HepG2 (cell line): ENCODE data around the gene VTI1B. TPM values are rescaled to one million over a fixed set of nuclear protein-coding genes. Genes with fewer than 3 reads are reported as not detected.

Source experiments
- ELF1 ChIP-seq: sonication (generic); formaldehyde crosslinking; IDR thresholded peaks from 2 replicates; pipeline ENCODE4 v1.4.0; 2020; ENCODE audit warnings: missing genetic modification reagents
- HBP1 ChIP-seq: IDR thresholded peaks from 2 replicates; pipeline ENCODE4 v1.6.1; 2016; ENCODE audit warnings: low read depth, control low read depth
- NFATC3 ChIP-seq: sonication (generic); formaldehyde crosslinking; IDR thresholded peaks from 2 replicates; pipeline ENCODE4 v1.5.1; 2020; ENCODE audit warnings: mild to moderate bottlenecking, missing genetic modification reagents
- NFKB2 ChIP-seq: sonication (generic); formaldehyde crosslinking; IDR thresholded peaks from 2 replicates; pipeline ENCODE4 v1.4.0; 2020; ENCODE audit warnings: missing genetic modification reagents, borderline replicate concordance
- RBM22 ChIP-seq: fragments of 200-400 bp; formaldehyde crosslinking; optimal IDR thresholded peaks from 2 replicates; pipeline ENCODE3; 2017; ENCODE audit warnings: mild to moderate bottlenecking, low read length, moderate library complexity
- RFX5 ChIP-seq: IDR thresholded peaks from 2 replicates; pipeline ENCODE4 v1.6.1; 2011; ENCODE audit warnings: low read depth, low read length, improper control_type of control experiment
- RFXAP ChIP-seq: sonication (generic); formaldehyde crosslinking; IDR thresholded peaks from 2 replicates; pipeline ENCODE4 v1.4.0; 2020; ENCODE audit warnings: missing genetic modification reagents, borderline replicate concordance
- TCF7 ChIP-seq: sonication (generic); IDR thresholded peaks from 2 replicates; pipeline ENCODE4 v1.6.1; 2016; ENCODE audit warnings: antibody characterized with exemption, low read depth
- ZBTB44 ChIP-seq: sonication (generic); formaldehyde crosslinking; IDR thresholded peaks from 2 replicates; pipeline ENCODE4 v1.4.0; 2020; ENCODE audit warnings: missing genetic modification reagents
- ZNF317 ChIP-seq: sonication (generic); formaldehyde crosslinking; IDR thresholded peaks from 2 replicates; pipeline ENCODE4 v1.5.0; 2020; ENCODE audit warnings: mild to moderate bottlenecking, missing genetic modification reagents
- ZNF589 ChIP-seq: sonication (generic); formaldehyde crosslinking; conservative IDR thresholded peaks from 2 replicates; pipeline ENCODE4 v1.8.0; 2022; ENCODE audit warnings: mild to moderate bottlenecking, moderate library complexity, missing genetic modification reagents
- ZNF746 ChIP-seq: sonication (generic); formaldehyde crosslinking; IDR thresholded peaks from 2 replicates; pipeline ENCODE4 v1.8.0; 2022; ENCODE audit warnings: mild to moderate bottlenecking, missing genetic modification reagents
- polyA plus RNA-seq, 8 experiments: library from polyadenylated mRNA; depleted of rRNA in 3 of 8; stranded (reverse) in 7 of 8; unstranded in 1 of 8; fragments of >200 nt; fragmentation: Illumina TruSeq in 4 of 8; extraction: Trizol in 4 of 8; gene quantifications; 2 replicates each; pipeline versions ENCODE4 v1.2.1 to v1.2.3, GENCODE V29; 2011 to 2016; ENCODE audit warnings: low read depth in 4 of 8, missing spikeins in 1 of 8, mixed read lengths in 1 of 8; ENCODE audit not compliant: insufficient read depth in 1 of 8
- total RNA-seq, 5 experiments: library from RNA; depleted of rRNA; stranded (reverse); fragments of >200 nt; fragmentation: Illumina TruSeq; extraction: Trizol; gene quantifications; 2 replicates each; pipeline ENCODE4 v1.2.3, GENCODE V29; 2016; ENCODE audit warnings: low read depth in 1 of 5
- TF ChIP-seq, protein P1 (sequence below): IDR thresholded peaks from 2 replicates; pipeline ENCODE4 v1.6.1; 2016; ENCODE audit warnings: low read depth, borderline replicate concordance
- TF ChIP-seq, protein P2 (sequence below): sonication (generic); formaldehyde crosslinking; IDR thresholded peaks from 2 replicates; pipeline ENCODE4 v1.5.1; 2020; ENCODE audit warnings: mild to moderate bottlenecking, missing genetic modification reagents, borderline replicate concordance
- TF ChIP-seq, protein P3 (sequence below): sonication (generic); formaldehyde crosslinking; IDR thresholded peaks from 2 replicates; pipeline ENCODE4; 2020; ENCODE audit warnings: missing genetic modification reagents, mild to moderate bottlenecking, borderline replicate concordance

The VTI1B gene
- total and polyA plus RNA-seq, 2 of the 13 experiments (the other 11 are each of a cell fraction or from before 2014, with no cell fraction given) = 39.0 to 103 TPM

DNA sequence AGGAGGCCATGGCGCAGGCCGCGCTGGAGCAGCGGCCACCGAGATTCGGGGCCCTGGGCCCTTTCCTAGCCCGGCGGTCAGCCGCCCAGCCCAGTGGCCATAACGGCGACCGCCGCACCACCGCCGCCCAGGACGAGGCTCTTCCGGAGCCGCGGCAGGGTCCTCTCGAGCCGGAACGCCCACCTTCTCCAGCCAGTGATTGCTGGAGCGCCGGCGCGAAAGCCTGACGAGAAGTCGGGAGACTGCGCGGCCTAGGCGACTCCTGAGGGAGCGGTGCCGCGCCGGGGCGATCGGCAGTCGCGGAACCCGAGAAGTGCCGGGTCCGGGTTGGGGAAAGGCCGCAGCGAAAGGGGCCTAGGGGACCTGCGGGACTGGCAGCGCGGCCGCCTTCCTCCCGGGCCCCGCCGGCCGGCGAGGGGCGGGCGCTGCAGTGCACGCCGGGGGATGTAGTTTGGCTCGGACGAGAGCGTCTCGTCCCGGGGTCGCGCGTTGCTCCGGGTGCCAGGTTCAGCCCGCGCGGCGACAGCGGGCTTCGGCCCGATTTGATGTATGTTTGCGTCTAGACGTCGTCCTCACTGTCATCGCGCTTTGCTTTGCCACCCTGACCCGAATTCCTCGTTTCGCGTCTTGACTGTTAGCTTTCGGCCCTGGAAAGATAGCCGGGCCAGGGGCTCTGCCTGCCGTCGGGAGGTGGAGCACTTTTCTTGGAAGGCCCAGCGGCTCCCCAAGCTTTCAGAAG lies at the start of gene VTI1B (continued):
- TF ChIP-seq ZBTB44 (CRISPR knock-in tag) = peak; percentile 14; the same call in 1 of the 2 replicates
- no peak; the same call in 1 of the 2 replicates for TF ChIP-seq ZNF746 (CRISPR knock-in tag)
- peak; percentile 40 for TF ChIP-seq RBM22
- TF ChIP-seq, protein P1, sequence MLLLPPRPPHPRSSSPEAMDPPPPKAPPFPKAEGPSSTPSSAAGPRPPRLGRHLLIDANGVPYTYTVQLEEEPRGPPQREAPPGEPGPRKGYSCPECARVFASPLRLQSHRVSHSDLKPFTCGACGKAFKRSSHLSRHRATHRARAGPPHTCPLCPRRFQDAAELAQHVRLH (CRISPR knock-in tag) = 0 out of 2 replicates have a peak, but pooled peaks have one; percentile 41
- no peak for TF ChIP-seq ZNF589
- no peak for TF ChIP-seq TCF7
- TF ChIP-seq HBP1 = peak; percentile 89
- TF ChIP-seq, protein P2, sequence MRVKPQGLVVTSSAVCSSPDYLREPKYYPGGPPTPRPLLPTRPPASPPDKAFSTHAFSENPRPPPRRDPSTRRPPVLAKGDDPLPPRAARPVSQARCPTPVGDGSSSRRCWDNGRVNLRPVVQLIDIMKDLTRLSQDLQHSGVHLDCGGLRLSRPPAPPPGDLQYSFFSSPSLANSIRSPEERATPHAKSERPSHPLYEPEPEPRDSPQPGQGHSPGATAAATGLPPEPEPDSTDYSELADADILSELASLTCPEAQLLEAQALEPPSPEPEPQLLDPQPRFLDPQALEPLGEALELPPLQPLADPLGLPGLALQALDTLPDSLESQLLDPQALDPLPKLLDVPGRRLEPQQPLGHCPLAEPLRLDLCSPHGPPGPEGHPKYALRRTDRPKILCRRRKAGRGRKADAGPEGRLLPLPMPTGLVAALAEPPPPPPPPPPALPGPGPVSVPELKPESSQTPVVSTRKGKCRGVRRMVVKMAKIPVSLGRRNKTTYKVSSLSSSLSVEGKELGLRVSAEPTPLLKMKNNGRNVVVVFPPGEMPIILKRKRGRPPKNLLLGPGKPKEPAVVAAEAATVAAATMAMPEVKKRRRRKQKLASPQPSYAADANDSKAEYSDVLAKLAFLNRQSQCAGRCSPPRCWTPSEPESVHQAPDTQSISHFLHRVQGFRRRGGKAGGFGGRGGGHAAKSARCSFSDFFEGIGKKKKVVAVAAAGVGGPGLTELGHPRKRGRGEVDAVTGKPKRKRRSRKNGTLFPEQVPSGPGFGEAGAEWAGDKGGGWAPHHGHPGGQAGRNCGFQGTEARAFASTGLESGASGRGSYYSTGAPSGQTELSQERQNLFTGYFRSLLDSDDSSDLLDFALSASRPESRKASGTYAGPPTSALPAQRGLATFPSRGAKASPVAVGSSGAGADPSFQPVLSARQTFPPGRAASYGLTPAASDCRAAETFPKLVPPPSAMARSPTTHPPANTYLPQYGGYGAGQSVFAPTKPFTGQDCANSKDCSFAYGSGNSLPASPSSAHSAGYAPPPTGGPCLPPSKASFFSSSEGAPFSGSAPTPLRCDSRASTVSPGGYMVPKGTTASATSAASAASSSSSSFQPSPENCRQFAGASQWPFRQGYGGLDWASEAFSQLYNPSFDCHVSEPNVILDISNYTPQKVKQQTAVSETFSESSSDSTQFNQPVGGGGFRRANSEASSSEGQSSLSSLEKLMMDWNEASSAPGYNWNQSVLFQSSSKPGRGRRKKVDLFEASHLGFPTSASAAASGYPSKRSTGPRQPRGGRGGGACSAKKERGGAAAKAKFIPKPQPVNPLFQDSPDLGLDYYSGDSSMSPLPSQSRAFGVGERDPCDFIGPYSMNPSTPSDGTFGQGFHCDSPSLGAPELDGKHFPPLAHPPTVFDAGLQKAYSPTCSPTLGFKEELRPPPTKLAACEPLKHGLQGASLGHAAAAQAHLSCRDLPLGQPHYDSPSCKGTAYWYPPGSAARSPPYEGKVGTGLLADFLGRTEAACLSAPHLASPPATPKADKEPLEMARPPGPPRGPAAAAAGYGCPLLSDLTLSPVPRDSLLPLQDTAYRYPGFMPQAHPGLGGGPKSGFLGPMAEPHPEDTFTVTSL (CRISPR knock-in tag) = no peak
- 0 out of 2 replicates have a peak, but pooled peaks have one; percentile 80 for TF ChIP-seq NFATC3 (CRISPR knock-in tag)
- peak; percentile 76 for TF ChIP-seq ELF1 (CRISPR knock-in tag)
- TF ChIP-seq NFKB2 (CRISPR knock-in tag) = peak; percentile 86; the same call in 1 of the 2 replicates
- TF ChIP-seq, protein P3, sequence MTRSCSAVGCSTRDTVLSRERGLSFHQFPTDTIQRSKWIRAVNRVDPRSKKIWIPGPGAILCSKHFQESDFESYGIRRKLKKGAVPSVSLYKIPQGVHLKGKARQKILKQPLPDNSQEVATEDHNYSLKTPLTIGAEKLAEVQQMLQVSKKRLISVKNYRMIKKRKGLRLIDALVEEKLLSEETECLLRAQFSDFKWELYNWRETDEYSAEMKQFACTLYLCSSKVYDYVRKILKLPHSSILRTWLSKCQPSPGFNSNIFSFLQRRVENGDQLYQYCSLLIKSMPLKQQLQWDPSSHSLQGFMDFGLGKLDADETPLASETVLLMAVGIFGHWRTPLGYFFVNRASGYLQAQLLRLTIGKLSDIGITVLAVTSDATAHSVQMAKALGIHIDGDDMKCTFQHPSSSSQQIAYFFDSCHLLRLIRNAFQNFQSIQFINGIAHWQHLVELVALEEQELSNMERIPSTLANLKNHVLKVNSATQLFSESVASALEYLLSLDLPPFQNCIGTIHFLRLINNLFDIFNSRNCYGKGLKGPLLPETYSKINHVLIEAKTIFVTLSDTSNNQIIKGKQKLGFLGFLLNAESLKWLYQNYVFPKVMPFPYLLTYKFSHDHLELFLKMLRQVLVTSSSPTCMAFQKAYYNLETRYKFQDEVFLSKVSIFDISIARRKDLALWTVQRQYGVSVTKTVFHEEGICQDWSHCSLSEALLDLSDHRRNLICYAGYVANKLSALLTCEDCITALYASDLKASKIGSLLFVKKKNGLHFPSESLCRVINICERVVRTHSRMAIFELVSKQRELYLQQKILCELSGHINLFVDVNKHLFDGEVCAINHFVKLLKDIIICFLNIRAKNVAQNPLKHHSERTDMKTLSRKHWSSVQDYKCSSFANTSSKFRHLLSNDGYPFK (CRISPR knock-in tag) = peak; percentile 78; the same call in 1 of the 2 replicates
- TF ChIP-seq RFXAP (CRISPR knock-in tag) = 0 out of 2 replicates have a peak, but pooled peaks have one; percentile 60
- peak; percentile 16; the same call in 1 of the 2 replicates for TF ChIP-seq ZNF317 (CRISPR knock-in tag)
- no peak for TF ChIP-seq RFX5
